Esophagus muscularis mucosa (tissue), 4 donors: ENCODE results near the gene TRIM67. TPM values are rescaled to one million over a fixed set of nuclear protein-coding genes. Genes with fewer than 3 reads are reported as not detected.

Source experiments
- DNase-seq: peaks from one replicate; pipeline ENCODE4 v3.0.0-alpha.2; 2017; ENCODE audit errors: extremely low spot score
- H3K27ac ChIP-seq, 4 donors: fragments of 200-600 bp; sonication (generic); replicated peaks in 1 of 4; 1 replicate in 3 of 4; 2 replicates in 1 of 4; pipeline ENCODE4 v1.5.1; 2016 to 2019; ENCODE audit warnings: mild to moderate bottlenecking in 1 of 4
- H3K27me3 ChIP-seq, 4 donors: fragments of 200-600 bp; sonication (generic); one replicate each; pipeline versions ENCODE4 v1.5.1 to v1.6.0; 2016 to 2019
- H3K36me3 ChIP-seq, 4 donors: fragments of 200-600 bp; sonication (generic); one replicate each; pipeline ENCODE4 v1.5.1; 2016 to 2019
- H3K4me1 ChIP-seq, 4 donors: fragments of 200-600 bp; sonication (generic); one replicate each; pipeline ENCODE4 v1.5.1; 2016 to 2019
- H3K4me3 ChIP-seq, 4 donors: fragments of 200-600 bp; sonication (generic); 1 replicate in 2 of 4; 2 replicates in 2 of 4; pipeline ENCODE4 v1.5.1; 2016 to 2019; ENCODE audit warnings: mild to moderate bottlenecking in 4 of 4, moderate library complexity in 1 of 4
- H3K9me3 ChIP-seq, 4 donors: fragments of 200-600 bp; sonication (generic); 1 replicate in 3 of 4; 2 replicates in 1 of 4; pipeline ENCODE4 v1.5.1; 2016 to 2019
- EP300 ChIP-seq: sonication (generic); formaldehyde crosslinking; IDR thresholded peaks from one replicate; pipeline ENCODE4 v1.6.1; 2017; ENCODE audit warnings: antibody characterized with exemption
- POLR2A ChIP-seq: fragments of 450-650 bp; IDR thresholded peaks from one replicate; pipeline ENCODE4 v1.6.1; 2017; ENCODE audit warnings: antibody characterized with exemption, moderate library complexity, mild to moderate bottlenecking, low read depth
- POLR2AphosphoS5 ChIP-seq, 2 donors: sonication (generic); formaldehyde crosslinking; IDR thresholded peaks; one replicate each; pipeline ENCODE4 v1.6.1; 2017; ENCODE audit warnings: antibody characterized with exemption in 2 of 2
- WGBS: methylation state at CpG from one replicate; pipeline ENCODE4 v1.1.5; 2018; 5-methylcytosine and 5-hydroxymethylcytosine counted together
- intact Hi-C: fragments of 100-400 bp; cut with DNase I; formaldehyde crosslinking; loops from one replicate; pipeline ENCODE4 v1.15.1; 2023
- total RNA-seq, 4 donors: library from RNA; depleted of rRNA; stranded (reverse); fragments of >200 nt; gene quantifications; one replicate each; pipeline versions ENCODE4 v1.1.0 to v1.2.1, GENCODE V29; 2016
- TF ChIP-seq, protein P1 (sequence below), 3 experiments: fragments of 200-600 bp in 2 of 3; fragments of 450-650 bp in 1 of 3; sonication (generic) in 2 of 3; IDR thresholded peaks; one replicate each; pipeline ENCODE4 v1.5.1; 2017 to 2019; ENCODE audit warnings: antibody characterized with exemption in 3 of 3, mild to moderate bottlenecking in 2 of 3, moderate library complexity in 1 of 3

Gene TRIM67
- total RNA-seq, 4 donors from 2014 or later = under 0.01 to 0.42 (median 0.13) TPM; not detected in 1

DNA sequence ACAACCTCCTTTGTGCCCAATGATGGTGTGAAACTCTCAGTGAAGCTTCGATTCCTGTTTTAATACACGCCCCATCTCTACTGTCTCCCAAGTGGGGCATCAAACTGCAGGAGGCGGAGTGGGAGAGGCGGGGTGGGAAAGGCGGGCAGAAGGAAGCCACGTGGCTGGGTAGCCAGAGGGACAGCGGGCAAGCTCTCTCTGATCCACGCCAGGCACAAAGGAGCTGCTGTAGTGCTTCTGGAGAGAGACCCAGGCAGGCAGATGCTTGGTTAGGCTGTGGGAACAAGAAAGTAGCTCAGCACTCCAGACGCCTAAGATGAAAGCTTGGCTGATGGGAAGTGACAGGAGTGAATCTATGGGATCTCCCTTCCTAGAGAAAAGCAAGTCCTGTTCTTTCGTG, 25.7 kb downstream of the TRIM67 start:
- no peak for DNase-seq
- Histone ChIP-seq H3K27ac (no peak overlapping the region), H3K9me3 (peaks cover 0 to 6% (median 0%) of the 10 kb centered on the region in 4 donors), H3K27me3 (peaks cover 0 to 80% (median 0%) of the 10 kb centered on the region in 4 donors), H3K4me1 (peaks cover 0 to 2% (median under 1%) of the 10 kb centered on the region in 4 donors), H3K4me3 (no peak overlapping the region), H3K36me3 (no peaks in the 10 kb centered on the region)
- TF ChIP-seq POLR2AphosphoS5 (IDR thresholded peaks at IDR 0.05) (no peak), EP300 (no peak), POLR2A (no peak)
- TF ChIP-seq, protein P1, sequence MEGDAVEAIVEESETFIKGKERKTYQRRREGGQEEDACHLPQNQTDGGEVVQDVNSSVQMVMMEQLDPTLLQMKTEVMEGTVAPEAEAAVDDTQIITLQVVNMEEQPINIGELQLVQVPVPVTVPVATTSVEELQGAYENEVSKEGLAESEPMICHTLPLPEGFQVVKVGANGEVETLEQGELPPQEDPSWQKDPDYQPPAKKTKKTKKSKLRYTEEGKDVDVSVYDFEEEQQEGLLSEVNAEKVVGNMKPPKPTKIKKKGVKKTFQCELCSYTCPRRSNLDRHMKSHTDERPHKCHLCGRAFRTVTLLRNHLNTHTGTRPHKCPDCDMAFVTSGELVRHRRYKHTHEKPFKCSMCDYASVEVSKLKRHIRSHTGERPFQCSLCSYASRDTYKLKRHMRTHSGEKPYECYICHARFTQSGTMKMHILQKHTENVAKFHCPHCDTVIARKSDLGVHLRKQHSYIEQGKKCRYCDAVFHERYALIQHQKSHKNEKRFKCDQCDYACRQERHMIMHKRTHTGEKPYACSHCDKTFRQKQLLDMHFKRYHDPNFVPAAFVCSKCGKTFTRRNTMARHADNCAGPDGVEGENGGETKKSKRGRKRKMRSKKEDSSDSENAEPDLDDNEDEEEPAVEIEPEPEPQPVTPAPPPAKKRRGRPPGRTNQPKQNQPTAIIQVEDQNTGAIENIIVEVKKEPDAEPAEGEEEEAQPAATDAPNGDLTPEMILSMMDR (IDR thresholded peaks at IDR 0.05) = no peak
- WGBS = 48% methylated on average over 10 of the region's 10 CpGs
- intact Hi-C loops = no loop called here

DNA sequence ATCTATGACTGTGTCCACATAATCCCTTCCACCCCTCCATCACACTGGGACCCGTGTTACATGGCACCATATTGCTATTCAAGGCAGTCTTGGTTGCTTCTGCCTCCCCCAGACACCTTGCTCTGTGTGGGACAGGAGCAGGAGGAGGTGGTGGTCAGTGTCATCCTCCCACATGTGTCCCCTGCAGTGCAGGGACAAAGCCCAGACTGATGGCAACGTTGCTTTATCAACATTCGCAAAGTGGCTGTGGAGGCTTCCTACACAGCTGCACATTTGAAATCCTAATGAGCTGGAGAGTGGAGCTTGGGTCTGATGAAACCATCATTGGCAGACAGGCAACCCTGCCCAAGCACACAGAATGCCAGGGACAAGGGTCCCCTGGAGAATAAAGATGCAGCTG, 26.2 kb downstream of the TRIM67 start:
- Histone ChIP-seq H3K4me1 (peaks cover 0 to 6% (median 3%) of the 10 kb centered on the region in 4 donors), H3K27ac (no peak overlapping the region), H3K36me3 (no peaks in the 10 kb centered on the region), H3K9me3 (peaks cover 0 to 6% (median 0%) of the 10 kb centered on the region in 4 donors), H3K4me3 (no peak overlapping the region), H3K27me3 (peaks cover 0 to 80% (median 0%) of the 10 kb centered on the region in 4 donors)
- 65% methylated on average over 3 of the region's 3 CpGs for WGBS
- TF ChIP-seq, protein P1 (IDR thresholded peaks at IDR 0.05) = no peak
- TF ChIP-seq POLR2AphosphoS5 (IDR thresholded peaks at IDR 0.05) (no peak), POLR2A (no peak), EP300 (no peak)
- intact Hi-C loops = no loop called here
- DNase-seq = no peak

DNA sequence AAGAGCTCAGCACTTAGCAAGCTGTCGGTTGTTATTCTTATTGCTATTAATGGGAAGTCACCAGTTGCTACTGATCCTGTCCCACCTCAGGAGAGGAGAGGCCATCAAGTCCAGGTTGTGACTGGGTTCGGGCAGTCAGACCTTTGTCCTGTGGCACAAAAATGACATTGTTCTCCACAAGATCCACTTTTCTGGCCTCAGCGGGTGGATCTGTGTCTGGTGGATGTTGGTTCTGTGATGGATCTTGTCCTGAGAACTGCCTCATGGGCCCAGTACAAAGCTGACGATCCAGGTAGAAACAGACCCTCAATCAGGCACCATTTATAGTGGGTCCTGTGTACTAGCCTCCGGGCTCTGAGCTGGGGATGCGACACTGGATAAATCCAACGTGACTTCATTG, 26.9 kb downstream of the TRIM67 start:
- no peak for DNase-seq
- TF ChIP-seq POLR2AphosphoS5 (IDR thresholded peaks at IDR 0.05) (no peak), EP300 (no peak), POLR2A (no peak)
- TF ChIP-seq, protein P1 (IDR thresholded peaks at IDR 0.05) = no peak
- peaks cover 0 to 80% (median 0%) of the 10 kb centered on the region in 4 donors for H3K27me3 ChIP-seq

DNA sequence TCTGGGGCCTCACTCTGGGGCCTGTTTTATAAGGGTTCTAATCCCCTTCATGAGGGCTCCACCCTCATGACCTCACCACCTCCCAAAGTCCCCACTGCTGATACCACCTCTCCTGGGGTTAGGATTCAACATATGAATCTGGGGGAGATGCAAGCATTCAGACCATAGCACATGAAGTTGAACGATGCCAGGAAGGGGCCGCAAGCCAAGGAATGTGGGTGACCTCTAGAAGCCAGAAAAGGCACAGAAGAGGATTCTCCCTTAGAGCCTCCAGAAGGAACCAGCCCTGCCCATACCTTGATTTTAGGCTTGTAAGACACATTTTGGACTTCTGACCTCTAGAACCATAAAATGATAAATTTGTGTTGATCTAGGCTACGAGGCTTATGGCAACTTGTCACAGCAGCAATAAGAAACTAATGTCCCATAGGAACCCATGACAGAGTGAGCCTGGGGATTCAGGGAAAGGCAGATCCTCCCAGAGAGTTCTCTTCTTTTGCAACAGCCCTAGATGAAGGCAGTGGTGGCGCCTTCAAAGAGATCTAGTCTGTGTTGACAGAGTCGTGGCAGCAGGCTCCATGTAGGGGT, 27.9 kb downstream of the TRIM67 start:
- peaks cover 0 to 81% (median 0%) of the 10 kb centered on the region in 4 donors for H3K27me3 ChIP-seq
- H3K9me3 ChIP-seq = peaks cover 0 to 6% (median 0%) of the 10 kb centered on the region in 4 donors
- WGBS = 99% methylated on average over 5 of the region's 5 CpGs
- intact Hi-C loops = no loop called here
- TF ChIP-seq POLR2A (no peak), EP300 (no peak), POLR2AphosphoS5 (IDR thresholded peaks at IDR 0.05) (no peak)
- TF ChIP-seq, protein P1 (IDR thresholded peaks at IDR 0.05) = no peak
- H3K27ac ChIP-seq = no peak overlapping the region
- H3K4me1 ChIP-seq = peaks cover 0 to 6% (median 3%) of the 10 kb centered on the region in 4 donors
- DNase-seq = no peak
- H3K36me3 ChIP-seq = no peaks in the 10 kb centered on the region
- H3K4me3 ChIP-seq = no peak overlapping the region

More for the DNA sequence above, 26.9 kb downstream of the TRIM67 start:
- Histone ChIP-seq H3K4me1 (peaks cover 0 to 6% (median 3%) of the 10 kb centered on the region in 4 donors), H3K4me3 (no peak overlapping the region), H3K36me3 (no peaks in the 10 kb centered on the region), H3K27ac (no peak overlapping the region), H3K9me3 (peaks cover 0 to 6% (median 0%) of the 10 kb centered on the region in 4 donors)
- WGBS = 89% methylated on average over 6 of the region's 7 CpGs
- intact Hi-C loops = no loop called here
